K562 (cell line): Measurements from ENCODE around the gene MFAP5. TPM values are rescaled to one million over a fixed set of nuclear protein-coding genes. Genes with fewer than 3 reads are reported as not detected.

ENCODE experiments used
- EWSR1 ChIP-seq: fragments of 450-650 bp; IDR thresholded peaks from 2 replicates; pipeline ENCODE4 v1.6.1; 2018; ENCODE audit warnings: borderline replicate concordance, mild to moderate bottlenecking, low read depth, moderate library complexity; ENCODE audit not compliant: partially characterized antibody
- FOXK2 ChIP-seq, 2 experiments: fragments of 450-650 bp; IDR thresholded peaks in 1 of 2; conservative IDR thresholded peaks in 1 of 2; 2 replicates each; pipeline ENCODE4 v1.6.1; 2016; ENCODE audit warnings: low read depth in 2 of 2, mild to moderate bottlenecking in 1 of 2
- GABPB1 ChIP-seq: sonication (generic); formaldehyde crosslinking; IDR thresholded peaks from 2 replicates; pipeline ENCODE4 v1.8.0; 2022; ENCODE audit warnings: mild to moderate bottlenecking, missing genetic modification reagents
- IRF2 ChIP-seq: sonication (generic); formaldehyde crosslinking; IDR thresholded peaks from 2 replicates; pipeline ENCODE4 v1.8.1; 2022; ENCODE audit warnings: mild to moderate bottlenecking, missing genetic modification reagents
- KAT8 ChIP-seq: fragments of 450-650 bp; IDR thresholded peaks from 2 replicates; pipeline ENCODE4 v1.6.1; 2016; ENCODE audit warnings: low read depth, mild to moderate bottlenecking
- NFRKB ChIP-seq: fragments of 450-650 bp; IDR thresholded peaks from 2 replicates; pipeline ENCODE4 v1.6.1; 2016; ENCODE audit warnings: low read depth
- NFXL1 ChIP-seq: fragments of 450-650 bp; formaldehyde crosslinking; IDR thresholded peaks from 2 replicates; pipeline ENCODE4 v1.4.0; 2021; ENCODE audit warnings: mild to moderate bottlenecking
- PURB ChIP-seq: sonication (generic); formaldehyde crosslinking; IDR thresholded peaks from 2 replicates; pipeline ENCODE4 v1.9.0; 2021; ENCODE audit warnings: low read depth, mild to moderate bottlenecking, missing genetic modification reagents
- SMAD1 ChIP-seq: fragments of 150-350 bp; IDR thresholded peaks from 2 replicates; pipeline ENCODE4 v1.6.1; 2014; ENCODE audit warnings: low read length, low read depth; ENCODE audit not compliant: partially characterized antibody
- ZFPM2 ChIP-seq: fragments of 250-450 bp; sonication (Bioruptor Pico); IDR thresholded peaks from 2 replicates; pipeline ENCODE4 v1.5.1; 2022; ENCODE audit warnings: mild to moderate bottlenecking
- ZNF316 ChIP-seq: fragments of 450-650 bp; IDR thresholded peaks from 2 replicates; pipeline ENCODE4 v1.6.1; 2016
- ZNF444 ChIP-seq: fragments of 250-450 bp; sonication (Bioruptor Pico); IDR thresholded peaks from 2 replicates; pipeline ENCODE4 v1.4.0; 2020; ENCODE audit warnings: mild to moderate bottlenecking, moderate library complexity
- ZNF780A ChIP-seq: fragments of 250-450 bp; sonication (Bioruptor Pico); IDR thresholded peaks from 2 replicates; pipeline ENCODE4 v1.5.0; 2021; ENCODE audit warnings: mild to moderate bottlenecking
- polyA plus RNA-seq, 8 experiments: library from polyadenylated mRNA; depleted of rRNA in 4 of 8; stranded (reverse) in 5 of 8; unstranded in 3 of 8; fragments of >200 nt; fragmentation: Nextera tagmentation in 2 of 8; fragmentation: Illumina TruSeq in 1 of 8; extraction: Ambion mirVana in 2 of 8; extraction: Trizol in 1 of 8; gene quantifications; 2 replicates each; pipeline versions ENCODE4 v1.2.1 to v1.2.3, GENCODE V29; 2011 to 2014; ENCODE audit warnings: inconsistent platforms in 1 of 8, missing spikeins in 1 of 8
- total RNA-seq, 7 experiments: library from RNA; depleted of rRNA in 6 of 7; stranded (reverse); fragments of >200 nt in 6 of 7; fragmentation: Illumina TruSeq in 2 of 7; extraction: Trizol in 2 of 7; gene quantifications; 2 replicates each; pipeline versions ENCODE4 v1.2.1 to v1.2.3, GENCODE V29; 2011 to 2021; ENCODE audit warnings: low replicate concordance in 1 of 7
- TF ChIP-seq, protein P1 (sequence below): fragments of 450-650 bp; IDR thresholded peaks from 2 replicates; pipeline ENCODE4 v1.6.1; 2017; ENCODE audit warnings: antibody characterized with exemption
- TF ChIP-seq, protein P2 (sequence below): fragments of 150-350 bp; IDR thresholded peaks from 2 replicates; pipeline ENCODE4 v1.6.1; 2014; ENCODE audit warnings: low read depth, mild to moderate bottlenecking, low read length, borderline replicate concordance
- TF ChIP-seq, protein P3 (sequence below), 2 experiments: fragments of 450-650 bp in 1 of 2; sonication (generic) in 1 of 2; formaldehyde crosslinking in 1 of 2; IDR thresholded peaks in 1 of 2; conservative IDR thresholded peaks in 1 of 2; 2 replicates each; pipeline versions ENCODE4 v1.6.1 to v1.8.1; 2016 to 2023; ENCODE audit warnings: mild to moderate bottlenecking in 2 of 2, moderate library complexity in 2 of 2, inconsistent platforms in 1 of 2, missing genetic modification reagents in 1 of 2
- TF ChIP-seq, protein P4 (sequence below): fragments of 450-650 bp; IDR thresholded peaks from 2 replicates; pipeline ENCODE4 v1.6.1; 2014; ENCODE audit warnings: low read depth, mild to moderate bottlenecking, moderate library complexity, borderline replicate concordance

The MFAP5 gene
- total and polyA plus RNA-seq, 9 of the 15 experiments (the other 6 are each of a cell fraction or from before 2014, with no cell fraction given): not detected

DNA sequence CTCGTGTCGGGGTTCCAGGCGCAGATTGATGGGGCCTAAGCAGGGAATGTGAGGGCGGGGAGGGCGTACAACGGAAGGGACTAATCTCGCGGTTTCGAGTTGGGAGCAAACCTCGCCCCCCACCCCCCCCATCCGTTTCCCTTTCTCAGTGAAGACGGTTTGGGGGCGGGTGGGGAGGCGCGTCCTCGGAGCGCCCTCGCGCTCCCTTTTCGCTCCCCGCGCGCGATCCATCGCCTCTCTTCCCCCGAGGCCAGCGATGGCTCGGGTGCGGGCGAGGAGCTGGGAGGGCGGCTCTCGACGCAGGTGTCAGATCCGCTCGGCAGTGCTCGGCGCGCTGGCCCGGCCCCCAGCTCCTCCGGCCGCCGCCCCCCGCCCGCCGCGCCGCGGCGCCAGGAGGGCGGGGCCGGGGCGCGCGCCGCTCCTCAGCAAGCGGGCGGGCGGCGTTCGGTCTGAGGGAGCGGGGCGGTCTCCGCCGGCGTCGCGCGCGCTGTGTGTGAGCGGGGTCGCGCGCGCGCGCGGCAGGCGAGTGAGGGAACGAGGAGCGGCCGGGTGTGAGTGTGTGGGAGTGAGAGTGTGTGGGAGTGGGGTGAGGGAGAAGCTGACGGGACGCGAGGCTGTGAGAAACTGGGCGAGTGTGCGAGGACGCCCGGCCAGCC, 35.0 kb upstream of the MFAP5 start, which contains the start of gene RIMKLB (continued):
- TF ChIP-seq, protein P1, sequence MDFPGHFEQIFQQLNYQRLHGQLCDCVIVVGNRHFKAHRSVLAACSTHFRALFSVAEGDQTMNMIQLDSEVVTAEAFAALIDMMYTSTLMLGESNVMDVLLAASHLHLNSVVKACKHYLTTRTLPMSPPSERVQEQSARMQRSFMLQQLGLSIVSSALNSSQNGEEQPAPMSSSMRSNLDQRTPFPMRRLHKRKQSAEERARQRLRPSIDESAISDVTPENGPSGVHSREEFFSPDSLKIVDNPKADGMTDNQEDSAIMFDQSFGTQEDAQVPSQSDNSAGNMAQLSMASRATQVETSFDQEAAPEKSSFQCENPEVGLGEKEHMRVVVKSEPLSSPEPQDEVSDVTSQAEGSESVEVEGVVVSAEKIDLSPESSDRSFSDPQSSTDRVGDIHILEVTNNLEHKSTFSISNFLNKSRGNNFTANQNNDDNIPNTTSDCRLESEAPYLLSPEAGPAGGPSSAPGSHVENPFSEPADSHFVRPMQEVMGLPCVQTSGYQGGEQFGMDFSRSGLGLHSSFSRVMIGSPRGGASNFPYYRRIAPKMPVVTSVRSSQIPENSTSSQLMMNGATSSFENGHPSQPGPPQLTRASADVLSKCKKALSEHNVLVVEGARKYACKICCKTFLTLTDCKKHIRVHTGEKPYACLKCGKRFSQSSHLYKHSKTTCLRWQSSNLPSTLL: no peak
- TF ChIP-seq SMAD1 (no peak), KAT8 (no peak), PURB (CRISPR knock-in tag) (no peak), EWSR1 (no peak), FOXK2 (conservative IDR thresholded peaks at IDR 0.05 in 1 of 2, IDR thresholded peaks at IDR 0.05 in 1 of 2; ENCODE audit: low read depth in 2 of 2) (no peak), ZNF316 (no peak), IRF2 (CRISPR knock-in tag) (no peak), NFRKB (no peak), ZNF444 (CRISPR knock-in tag) (no peak), NFXL1 (no peak), ZFPM2 (CRISPR knock-in tag) (no peak), ZNF780A (CRISPR knock-in tag) (no peak), GABPB1 (peak; percentile 6; the same call in 1 of the 2 replicates)
- TF ChIP-seq, protein P2, sequence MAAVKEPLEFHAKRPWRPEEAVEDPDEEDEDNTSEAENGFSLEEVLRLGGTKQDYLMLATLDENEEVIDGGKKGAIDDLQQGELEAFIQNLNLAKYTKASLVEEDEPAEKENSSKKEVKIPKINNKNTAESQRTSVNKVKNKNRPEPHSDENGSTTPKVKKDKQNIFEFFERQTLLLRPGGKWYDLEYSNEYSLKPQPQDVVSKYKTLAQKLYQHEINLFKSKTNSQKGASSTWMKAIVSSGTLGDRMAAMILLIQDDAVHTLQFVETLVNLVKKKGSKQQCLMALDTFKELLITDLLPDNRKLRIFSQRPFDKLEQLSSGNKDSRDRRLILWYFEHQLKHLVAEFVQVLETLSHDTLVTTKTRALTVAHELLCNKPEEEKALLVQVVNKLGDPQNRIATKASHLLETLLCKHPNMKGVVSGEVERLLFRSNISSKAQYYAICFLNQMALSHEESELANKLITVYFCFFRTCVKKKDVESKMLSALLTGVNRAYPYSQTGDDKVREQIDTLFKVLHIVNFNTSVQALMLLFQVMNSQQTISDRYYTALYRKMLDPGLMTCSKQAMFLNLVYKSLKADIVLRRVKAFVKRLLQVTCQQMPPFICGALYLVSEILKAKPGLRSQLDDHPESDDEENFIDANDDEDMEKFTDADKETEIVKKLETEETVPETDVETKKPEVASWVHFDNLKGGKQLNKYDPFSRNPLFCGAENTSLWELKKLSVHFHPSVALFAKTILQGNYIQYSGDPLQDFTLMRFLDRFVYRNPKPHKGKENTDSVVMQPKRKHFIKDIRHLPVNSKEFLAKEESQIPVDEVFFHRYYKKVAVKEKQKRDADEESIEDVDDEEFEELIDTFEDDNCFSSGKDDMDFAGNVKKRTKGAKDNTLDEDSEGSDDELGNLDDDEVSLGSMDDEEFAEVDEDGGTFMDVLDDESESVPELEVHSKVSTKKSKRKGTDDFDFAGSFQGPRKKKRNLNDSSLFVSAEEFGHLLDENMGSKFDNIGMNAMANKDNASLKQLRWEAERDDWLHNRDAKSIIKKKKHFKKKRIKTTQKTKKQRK: no peak
- TF ChIP-seq, protein P3, sequence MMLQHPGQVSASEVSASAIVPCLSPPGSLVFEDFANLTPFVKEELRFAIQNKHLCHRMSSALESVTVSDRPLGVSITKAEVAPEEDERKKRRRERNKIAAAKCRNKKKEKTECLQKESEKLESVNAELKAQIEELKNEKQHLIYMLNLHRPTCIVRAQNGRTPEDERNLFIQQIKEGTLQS (IDR thresholded peaks at IDR 0.05): no peak
- TF ChIP-seq, protein P3 (CRISPR knock-in tag; conservative IDR thresholded peaks at IDR 0.05): no peak
- TF ChIP-seq, protein P4, sequence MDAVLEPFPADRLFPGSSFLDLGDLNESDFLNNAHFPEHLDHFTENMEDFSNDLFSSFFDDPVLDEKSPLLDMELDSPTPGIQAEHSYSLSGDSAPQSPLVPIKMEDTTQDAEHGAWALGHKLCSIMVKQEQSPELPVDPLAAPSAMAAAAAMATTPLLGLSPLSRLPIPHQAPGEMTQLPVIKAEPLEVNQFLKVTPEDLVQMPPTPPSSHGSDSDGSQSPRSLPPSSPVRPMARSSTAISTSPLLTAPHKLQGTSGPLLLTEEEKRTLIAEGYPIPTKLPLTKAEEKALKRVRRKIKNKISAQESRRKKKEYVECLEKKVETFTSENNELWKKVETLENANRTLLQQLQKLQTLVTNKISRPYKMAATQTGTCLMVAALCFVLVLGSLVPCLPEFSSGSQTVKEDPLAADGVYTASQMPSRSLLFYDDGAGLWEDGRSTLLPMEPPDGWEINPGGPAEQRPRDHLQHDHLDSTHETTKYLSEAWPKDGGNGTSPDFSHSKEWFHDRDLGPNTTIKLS: no peak
